Endodermal cell (in vitro differentiated cells): Measurements from ENCODE around the gene TACR1. TPM values are rescaled to one million over a fixed set of nuclear protein-coding genes. Genes with fewer than 3 reads are reported as not detected.

ENCODE experiments used
- DNase-seq: peaks from one replicate; pipeline ENCODE4 v3.0.0-alpha.2; 2017
- H3K27ac ChIP-seq: 2 replicates; pipeline ENCODE4 v1.5.1; 2013; ENCODE audit warnings: mild to moderate bottlenecking, low read depth, low read length, moderate library complexity
- H3K27me3 ChIP-seq: 2 replicates; pipeline ENCODE4 v1.6.1; 2013; ENCODE audit warnings: mild to moderate bottlenecking, low read length, moderate library complexity; ENCODE audit not compliant: insufficient read depth, control insufficient read depth, poor library complexity, severe bottlenecking
- H3K36me3 ChIP-seq: 2 replicates; pipeline ENCODE4 v1.7.0; 2013; ENCODE audit warnings: mild to moderate bottlenecking, low read length, moderate library complexity; ENCODE audit not compliant: control insufficient read depth, insufficient read depth
- H3K4me1 ChIP-seq: one replicate; pipeline ENCODE4 v1.7.0; 2013; ENCODE audit warnings: low read length; ENCODE audit not compliant: control insufficient read depth, insufficient read depth
- H3K4me3 ChIP-seq: 2 replicates; pipeline ENCODE4 v1.5.1; 2013; ENCODE audit warnings: mild to moderate bottlenecking, low read length, moderate library complexity
- H3K9ac ChIP-seq: 2 replicates; pipeline ENCODE4 v1.6.1; 2013; ENCODE audit warnings: mild to moderate bottlenecking, low read length, moderate library complexity; ENCODE audit not compliant: poor library complexity, severe bottlenecking; ENCODE audit errors: extremely low read depth
- H3K9me3 ChIP-seq: 2 replicates; pipeline ENCODE4 v1.6.1; 2013; ENCODE audit warnings: mild to moderate bottlenecking, low read length, moderate library complexity; ENCODE audit not compliant: control insufficient read depth
- H3K27ac Mint-ChIP-seq: 2 replicates; pipeline ENCODE4 v1.8.0; 2020; ENCODE audit warnings: mixed read lengths
- H3K27me3 Mint-ChIP-seq: 2 replicates; pipeline ENCODE4 v1.8.0; 2021; ENCODE audit warnings: mild to moderate bottlenecking, mixed read lengths; ENCODE audit not compliant: insufficient read depth
- H3K36me3 Mint-ChIP-seq: 2 replicates; pipeline ENCODE4 v1.8.0; 2020; ENCODE audit warnings: low read depth, mixed read lengths
- H3K4me1 Mint-ChIP-seq: 2 replicates; pipeline ENCODE4 v1.8.0; 2020; ENCODE audit warnings: mixed read lengths
- H3K4me3 Mint-ChIP-seq: 2 replicates; pipeline ENCODE4 v1.8.0; 2020; ENCODE audit warnings: mild to moderate bottlenecking, moderate library complexity, mixed read lengths
- H3K9me3 Mint-ChIP-seq: 2 replicates; pipeline ENCODE4 v1.8.0; 2020; ENCODE audit warnings: mild to moderate bottlenecking, mixed read lengths
- CTCF ChIP-seq: fragments of 200-600 bp; sonication (generic); conservative IDR thresholded peaks from 2 replicates; pipeline ENCODE4 v1.5.0; 2021; ENCODE audit warnings: antibody characterized with exemption, mild to moderate bottlenecking
- WGBS, 2 experiments: methylation state at CpG; one replicate each; pipeline versions ENCODE4 v1.1.5 to v1.1.7; 2013; ENCODE audit warnings: missing lambda C conversion rate in 2 of 2, mixed read lengths in 1 of 2; ENCODE audit not compliant: insufficient coverage in 1 of 2, insufficient read length in 1 of 2; 5-methylcytosine and 5-hydroxymethylcytosine counted together
- total RNA-seq, 2 donors: library from RNA; stranded (reverse); fragmentation: NEBNext Ultra II Directional in 1 of 2; extraction: Animal tissue kit (Norgen Biotek cat#: 25700) in 1 of 2; gene quantifications; 2 replicates in 1 of 2; 3 replicates in 1 of 2; pipeline ENCODE4 v1.2.1, GENCODE V29; 2021

The TACR1 gene
- total RNA-seq, 2 donors from 2014 or later = 0.09 to 0.69 TPM

GRCh38 chr2:75237296-75237695 lies 38.0 kb upstream of the TACR1 start:
- no peak overlapping the region for H3K4me3 Mint-ChIP-seq
- no peak for DNase-seq
- WGBS, 2 experiments = 95 to 100% methylated on average over 1 of the region's 1 CpG

GRCh38 chr2:75233965-75234364 lies 34.6 kb upstream of the TACR1 start:
- DNase-seq = no peak
- no peak overlapping the region for H3K27ac Mint-ChIP-seq

More at GRCh38 chr2:75237296-75237695, 38.0 kb upstream of the TACR1 start:
- Mint-ChIP-seq H3K27me3 (peaks cover 2% of the 10 kb centered on the region), H3K36me3 (no peaks in the 10 kb centered on the region), H3K9me3 (peaks cover 10% of the 10 kb centered on the region), H3K27ac (no peak overlapping the region), H3K4me1 (no peaks in the 10 kb centered on the region)
- Histone ChIP-seq H3K4me3 (no peak overlapping the region), H3K27ac (no peak overlapping the region), H3K9ac (no peak overlapping the region), H3K9me3 (peaks cover 8% of the 10 kb centered on the region), H3K36me3 (no peaks in the 10 kb centered on the region), H3K4me1 (no peaks in the 10 kb centered on the region), H3K27me3 (no peaks in the 10 kb centered on the region)
- TF ChIP-seq CTCF = no peak

GRCh38 chr2:75226617-75227016 lies 27.3 kb upstream of the TACR1 start:
- Histone ChIP-seq H3K9me3 (no peaks in the 10 kb centered on the region), H3K9ac (no peak overlapping the region), H3K27ac (no peak overlapping the region), H3K4me3 (no peak overlapping the region), H3K4me1 (no peaks in the 10 kb centered on the region), H3K36me3 (no peaks in the 10 kb centered on the region), H3K27me3 (no peaks in the 10 kb centered on the region)
- DNase-seq = no peak
- no peak for TF ChIP-seq CTCF
- H3K27ac Mint-ChIP-seq = no peak overlapping the region
- H3K4me1 Mint-ChIP-seq = peaks cover 3% of the 10 kb centered on the region
- no peaks in the 10 kb centered on the region for H3K9me3 Mint-ChIP-seq
- no peak overlapping the region for H3K4me3 Mint-ChIP-seq
- peaks cover 3% of the 10 kb centered on the region for H3K27me3 Mint-ChIP-seq
- 92% methylated on average over 3 of the region's 3 CpGs; no CpG with 5 or more reads in 1 of the 2 experiments for WGBS, 2 experiments
- no peaks in the 10 kb centered on the region for H3K36me3 Mint-ChIP-seq

More at GRCh38 chr2:75233965-75234364, 34.6 kb upstream of the TACR1 start:
- H3K27me3 ChIP-seq = no peaks in the 10 kb centered on the region
- Mint-ChIP-seq H3K36me3 (no peaks in the 10 kb centered on the region), H3K9me3 (no peaks in the 10 kb centered on the region), H3K27me3 (peaks cover 2% of the 10 kb centered on the region), H3K4me3 (no peak overlapping the region), H3K4me1 (no peaks in the 10 kb centered on the region)
- no peaks in the 10 kb centered on the region for H3K4me1 ChIP-seq
- no peak overlapping the region for H3K4me3 ChIP-seq
- H3K36me3 ChIP-seq = no peaks in the 10 kb centered on the region
- no peak overlapping the region for H3K27ac ChIP-seq
- H3K9ac ChIP-seq = no peak overlapping the region
- 93 to 96% methylated on average over 4 of the region's 4 CpGs for whole genome bisulfite sequencing, 2 experiments
- H3K9me3 ChIP-seq = no peaks in the 10 kb centered on the region
- TF ChIP-seq CTCF = peak; percentile 46
